ENCODE measurements around the gene RIMKLA.

The RIMKLA gene

GRCh38 chr1:42359466-42359865 is 21.1 kb upstream of the RIMKLA start:
- no peak overlapping the region for H3K27ac ChIP-seq
- no peak for TF ChIP-seq CTCF (IDR thresholded peaks at IDR 0.05)

GRCh38 chr1:42364089-42364488 is 16.5 kb upstream of the RIMKLA start:
- no peak overlapping the region for H3K27ac ChIP-seq
- TF ChIP-seq ZFX (IDR thresholded peaks at IDR 0.05; ENCODE audit: borderline replicate concordance) (no peak), CTCF (IDR thresholded peaks at IDR 0.05) (no peak)

- TF ChIP-seq ZFX (IDR thresholded peaks at IDR 0.05; ENCODE audit: borderline replicate concordance) (no peak), CTCF (IDR thresholded peaks at IDR 0.05) (no peak)
- H3K27ac ChIP-seq, result no peak overlapping the region
These were observed 16.1 kb upstream of the RIMKLA start for GRCh38 chr1:42364542-42364941.

GRCh38 chr1:42365118-42365517 is 15.5 kb upstream of the RIMKLA start:
- H3K27ac ChIP-seq, result no peak overlapping the region
- TF ChIP-seq ZFX (IDR thresholded peaks at IDR 0.05; ENCODE audit: borderline replicate concordance), result no peak
- no peak for TF ChIP-seq CTCF (IDR thresholded peaks at IDR 0.05)

- no peak for TF ChIP-seq ZFX (IDR thresholded peaks at IDR 0.05; ENCODE audit: borderline replicate concordance)
- TF ChIP-seq CTCF (IDR thresholded peaks at IDR 0.05), result no peak
- H3K27ac ChIP-seq, result no peak overlapping the region
These were observed 12.3 kb upstream of the RIMKLA start for GRCh38 chr1:42368096-42368795.

GRCh38 chr1:42369471-42369870 is 11.1 kb upstream of the RIMKLA start:
- no peak overlapping the region for H3K27ac ChIP-seq
- no peak for TF ChIP-seq CTCF (IDR thresholded peaks at IDR 0.05)
- TF ChIP-seq ZFX (IDR thresholded peaks at IDR 0.05; ENCODE audit: borderline replicate concordance), result no peak

- no peak for TF ChIP-seq CTCF (IDR thresholded peaks at IDR 0.05)
These were observed 9.6 kb upstream of the RIMKLA start for GRCh38 chr1:42370876-42371549.

More at GRCh38 chr1:42370876-42371549, 9.6 kb upstream of the RIMKLA start:
- no peak overlapping the region for H3K27ac ChIP-seq
